CD4-positive, alpha-beta memory T cell (primary cell): ENCODE data around the gene MRTFA. TPM values are rescaled to one million over a fixed set of nuclear protein-coding genes. Genes with fewer than 3 reads are reported as not detected.

Source experiments
- CTCF ChIA-PET: fragments of 350-600 bp; sonication (Branson Sonifier 250); formaldehyde crosslinking; loops from one replicate; lab custom pipeline; 2021; ENCODE audit warnings: inconsistent platforms; ENCODE audit not compliant: partially characterized antibody; lab: Charles Lee
- POLR2A ChIA-PET: fragments of 350-600 bp; sonication (Branson Sonifier 250); formaldehyde crosslinking; loops from one replicate; lab custom pipeline; 2021; ENCODE audit not compliant: partially characterized antibody; lab: Charles Lee
- DNase-seq, 5 donors: peaks; one replicate each; pipeline versions ENCODE4 v3.0.0 to v3.0.0-alpha.2; 2020 to 2022; ENCODE audit warnings: mixed read lengths in 1 of 5
- H3K27ac ChIP-seq: one replicate; pipeline ENCODE4 v1.7.0; 2013; ENCODE audit warnings: low read depth, low read length
- H3K27me3 ChIP-seq: 2 replicates; pipeline ENCODE4 v1.7.0; 2013; ENCODE audit warnings: mild to moderate bottlenecking, low read length, moderate library complexity; ENCODE audit not compliant: insufficient read depth
- H3K36me3 ChIP-seq: 2 replicates; pipeline ENCODE4 v1.7.0; 2013; ENCODE audit warnings: mild to moderate bottlenecking, low read length, moderate library complexity; ENCODE audit not compliant: insufficient read depth
- H3K4me1 ChIP-seq: 2 replicates; pipeline ENCODE4 v1.7.0; 2013; ENCODE audit warnings: mild to moderate bottlenecking, low read length, moderate library complexity; ENCODE audit not compliant: insufficient read depth
- H3K4me3 ChIP-seq, 2 donors: one replicate each; pipeline ENCODE4 v1.7.0; 2013; ENCODE audit warnings: low read length in 2 of 2, mild to moderate bottlenecking in 1 of 2
- H3K9me3 ChIP-seq, 2 donors: one replicate each; pipeline ENCODE4 v1.7.0; 2013; ENCODE audit warnings: low read length in 2 of 2, control low read depth in 1 of 2; ENCODE audit not compliant: control insufficient read depth in 1 of 2
- H3K27ac Mint-ChIP-seq, 7 donors: one replicate each; pipeline ENCODE4 v1.8.0; 2020 to 2021; ENCODE audit warnings: mixed read lengths in 7 of 7, mild to moderate bottlenecking in 6 of 7, inconsistent platforms in 3 of 7, moderate library complexity in 3 of 7
- H3K27me3 Mint-ChIP-seq, 2 donors: one replicate each; pipeline ENCODE4 v1.8.0; 2020 to 2021; ENCODE audit warnings: mixed read lengths in 2 of 2
- H3K36me3 Mint-ChIP-seq, 2 donors: one replicate each; pipeline ENCODE4 v1.8.0; 2020 to 2021; ENCODE audit warnings: mixed read lengths in 2 of 2, inconsistent platforms in 1 of 2, mild to moderate bottlenecking in 1 of 2
- H3K4me1 Mint-ChIP-seq, 4 donors: one replicate each; pipeline ENCODE4 v1.8.0; 2020 to 2021; ENCODE audit warnings: mixed read lengths in 4 of 4, mild to moderate bottlenecking in 1 of 4
- H3K4me3 Mint-ChIP-seq, 8 donors: one replicate each; pipeline ENCODE4 v1.8.0; 2020 to 2021; ENCODE audit warnings: mixed read lengths in 8 of 8, mild to moderate bottlenecking in 7 of 8, moderate library complexity in 6 of 8, inconsistent platforms in 3 of 8
- H3K9me3 Mint-ChIP-seq, 8 donors: one replicate each; pipeline ENCODE4 v1.8.0; 2020 to 2021; ENCODE audit warnings: mixed read lengths in 8 of 8, mild to moderate bottlenecking in 5 of 8, inconsistent platforms in 3 of 8, moderate library complexity in 1 of 8
- intact Hi-C: fragments of 100-400 bp; cut with micrococcal nuclease; formaldehyde crosslinking; loops from one replicate; pipeline ENCODE4 v1.15.1; 2023
- polyA plus RNA-seq, 2 donors: library from polyadenylated mRNA; unstranded; fragments of 300-500 nt; fragmentation: Illumina TruSeq; gene quantifications; one replicate each; pipeline ENCODE4 v1.2.3, GENCODE V29; 2021
- total RNA-seq, 2 experiments: library from RNA; stranded (reverse); gene quantifications; one replicate each; pipeline ENCODE4 v1.2.3, GENCODE V29; 2021

MRTFA gene
- total and polyA plus RNA-seq, 4 experiments from 2014 or later, result 5.3 to 91.6 (median 50.9) TPM

DNA sequence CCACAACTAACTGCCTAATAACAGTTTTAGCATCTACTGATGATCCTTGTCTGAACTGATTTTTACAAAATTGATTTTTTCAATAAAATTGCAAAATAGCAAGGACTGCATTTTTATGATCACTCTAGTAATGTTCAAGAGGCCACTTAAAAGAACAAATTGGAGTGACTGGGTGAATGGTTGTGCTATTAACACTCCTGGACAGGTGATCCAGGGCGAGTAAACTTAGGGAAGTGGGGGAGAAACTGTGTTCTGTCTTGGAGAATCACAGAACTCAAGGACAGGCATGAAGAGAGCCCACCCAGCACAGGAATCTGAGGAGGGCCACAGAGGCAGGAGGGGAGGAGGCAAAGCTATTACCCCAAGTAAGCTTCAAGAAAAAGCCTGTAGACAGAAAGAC, 190.3 kb downstream of the MRTFA start:
- no peaks in the 10 kb centered on the region for H3K9me3 ChIP-seq
- peak overlapping the region; percentile 5 to 72 (median 28) for H3K27ac Mint-ChIP-seq
- DNase-seq, result no peak
- H3K27me3 ChIP-seq, result no peaks in the 10 kb centered on the region
- peaks cover 0 to 2% (median 0%) of the 10 kb centered on the region in 8 donors for H3K9me3 Mint-ChIP-seq
- no peaks in the 10 kb centered on the region for H3K27me3 Mint-ChIP-seq
- POLR2A ChIA-PET, result interaction anchor here (0.5 kb wide), 1 partner anchor 15 kb away, joined by 4 read pairs; no protein-coding TSS in a partner anchor
- H3K36me3 ChIP-seq, result no peaks in the 10 kb centered on the region
- peaks cover 43 to 87% (median 65%) of the 10 kb centered on the region in 4 donors for H3K4me1 Mint-ChIP-seq
- intact Hi-C loops, result no loop called here
- H3K4me3 ChIP-seq, result no peak overlapping the region
- peaks cover 16 to 45% of the 10 kb centered on the region in 2 donors for H3K36me3 Mint-ChIP-seq
- H3K27ac ChIP-seq, result no peak overlapping the region
- peaks cover 55% of the 10 kb centered on the region for H3K4me1 ChIP-seq
- CTCF ChIA-PET, result interaction anchor here (1.0 to 2.8 kb wide), 5 partner anchors 9 to 200 kb away, joined by 3 to 12 read pairs (median 5); no protein-coding TSS in a partner anchor
- H3K4me3 Mint-ChIP-seq, result no peak overlapping the region

DNA sequence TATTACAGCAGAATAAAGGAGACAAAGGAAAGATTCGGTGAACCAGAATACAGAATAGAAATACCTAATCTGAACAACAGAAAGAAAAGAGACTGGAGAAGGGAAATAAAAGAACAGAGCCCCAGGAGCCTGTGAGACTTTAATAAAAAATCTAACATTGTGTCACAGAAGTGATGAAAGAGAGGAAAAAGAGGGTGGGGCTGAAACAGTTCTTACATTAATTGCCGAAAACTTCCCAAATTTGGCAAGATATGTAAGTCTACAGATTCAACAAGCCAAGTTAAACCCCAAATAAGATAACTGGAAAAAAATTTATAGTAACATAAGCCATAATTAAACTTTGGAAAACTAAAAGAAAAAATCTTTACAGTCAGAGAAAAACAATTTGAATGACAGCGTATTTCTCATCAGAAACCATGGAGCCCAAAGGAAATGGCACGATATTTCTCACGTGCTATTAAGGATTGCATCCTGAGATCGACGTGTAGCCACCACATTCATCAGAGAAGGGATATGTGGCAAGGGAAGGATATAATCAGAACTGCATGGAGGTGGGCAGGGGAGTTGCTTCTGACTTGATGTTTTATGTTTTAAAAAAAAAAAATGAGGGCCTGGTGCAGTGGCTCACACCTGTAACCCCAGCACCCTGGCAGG, 192.2 kb downstream of the MRTFA start:
- Mint-ChIP-seq H3K36me3 (peaks cover 22 to 50% of the 10 kb centered on the region in 2 donors), H3K27me3 (no peaks in the 10 kb centered on the region), H3K27ac (peak overlapping the region; percentile 5 to 70 (median 33)), H3K9me3 (peaks cover 0 to 2% (median 0%) of the 10 kb centered on the region in 8 donors), H3K4me3 (peak overlapping the region in 1 of 8 donors; percentile 46), H3K4me1 (peaks cover 42 to 89% (median 64%) of the 10 kb centered on the region in 4 donors)
- no peak overlapping the region for H3K4me3 ChIP-seq
- intact Hi-C loops, result no loop called here
- ChIA-PET CTCF (interaction anchor here (1.0 to 2.8 kb wide), 4 partner anchors 7 to 202 kb away, joined by 3 to 12 read pairs (median 8); no protein-coding TSS in a partner anchor), POLR2A (no interaction called here)
- no peaks in the 10 kb centered on the region for H3K27me3 ChIP-seq
- H3K9me3 ChIP-seq, result no peaks in the 10 kb centered on the region
- DNase-seq, result no peak
- H3K4me1 ChIP-seq, result peaks cover 44% of the 10 kb centered on the region
- H3K27ac ChIP-seq, result no peak overlapping the region
- no peaks in the 10 kb centered on the region for H3K36me3 ChIP-seq

DNA sequence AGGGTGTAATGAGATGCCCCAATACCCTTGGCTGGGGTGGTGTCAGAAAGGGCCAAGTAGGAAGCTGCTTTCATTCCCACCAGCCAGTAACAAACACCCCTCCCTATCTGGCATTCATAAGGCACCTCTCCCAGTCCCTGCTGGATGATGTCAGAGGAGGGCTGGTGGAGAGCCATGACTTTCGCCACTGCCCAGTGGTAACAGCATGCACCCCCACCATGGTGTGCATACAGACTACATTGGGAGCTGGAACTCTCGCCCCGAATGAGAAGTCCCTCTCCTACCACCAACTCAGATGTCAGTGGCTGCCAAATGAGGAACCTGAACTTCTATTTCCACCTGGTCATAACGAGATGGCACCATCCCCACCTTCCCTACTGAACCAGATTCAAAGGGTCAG, 192.8 kb downstream of the MRTFA start:
- Mint-ChIP-seq H3K27me3 (no peaks in the 10 kb centered on the region), H3K27ac (peak overlapping the region in 6 of 7 donors; percentile 17 to 87 (median 68)), H3K4me1 (peaks cover 42 to 83% (median 65%) of the 10 kb centered on the region in 4 donors), H3K36me3 (peaks cover 22 to 50% of the 10 kb centered on the region in 2 donors), H3K4me3 (no peak overlapping the region), H3K9me3 (peaks cover 0 to 2% (median 0%) of the 10 kb centered on the region in 8 donors)
- DNase-seq, result no peak
- no peaks in the 10 kb centered on the region for H3K27me3 ChIP-seq
- peaks cover 40% of the 10 kb centered on the region for H3K4me1 ChIP-seq
- intact Hi-C loops, result no loop called here
- no peak overlapping the region for H3K27ac ChIP-seq
- H3K4me3 ChIP-seq, result no peak overlapping the region
- ChIA-PET CTCF (interaction anchor here (1.0 to 11.7 kb wide), 4 partner anchors 9 to 202 kb away, joined by 3 to 338 read pairs (median 6); no protein-coding TSS in a partner anchor), POLR2A (interaction anchor here (1.2 kb wide), 1 partner anchor 20 kb away, joined by 3 read pairs; no protein-coding TSS in a partner anchor)
- H3K36me3 ChIP-seq, result no peaks in the 10 kb centered on the region
- H3K9me3 ChIP-seq, result no peaks in the 10 kb centered on the region

DNA sequence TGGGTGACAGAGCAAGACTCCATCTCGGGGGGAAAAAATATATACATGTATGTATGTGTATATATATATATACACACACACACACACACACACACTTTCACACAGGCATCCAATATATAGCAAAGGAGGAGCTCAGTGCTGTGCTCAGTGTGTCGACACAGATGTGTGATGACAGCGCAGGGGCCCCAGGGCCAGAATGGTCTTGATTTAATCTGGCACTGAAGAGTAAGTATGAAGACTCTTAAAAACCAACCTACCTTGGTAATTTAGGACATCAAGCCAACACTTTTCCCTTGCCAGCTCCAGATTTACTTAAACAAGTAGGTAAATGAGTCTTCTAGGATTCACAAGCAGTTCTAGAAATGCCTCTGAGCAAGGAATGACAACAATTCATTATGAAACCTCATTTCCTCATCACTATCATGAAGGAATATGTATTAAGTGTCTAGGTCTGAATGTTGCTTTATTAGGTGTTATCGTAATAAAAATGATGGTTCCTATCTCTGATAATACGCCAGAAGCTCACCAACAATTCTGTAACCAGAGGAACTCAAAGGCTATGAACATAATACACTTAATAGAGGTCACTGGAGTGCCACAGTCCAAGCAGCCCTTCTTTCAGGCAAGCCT, 194.6 kb downstream of the MRTFA start:
- Histone ChIP-seq H3K36me3 (no peaks in the 10 kb centered on the region), H3K4me1 (peaks cover 37% of the 10 kb centered on the region), H3K27ac (no peak overlapping the region), H3K9me3 (no peaks in the 10 kb centered on the region), H3K4me3 (no peak overlapping the region), H3K27me3 (no peaks in the 10 kb centered on the region)
- H3K4me1 Mint-ChIP-seq, result peaks cover 51 to 83% (median 67%) of the 10 kb centered on the region in 4 donors
- no peak for DNase-seq
- intact Hi-C loops, result no loop called here
- H3K36me3 Mint-ChIP-seq, result peaks cover 22 to 47% of the 10 kb centered on the region in 2 donors
- H3K4me3 Mint-ChIP-seq, result no peak overlapping the region
- CTCF ChIA-PET, result interaction anchor here (0.6 to 11.7 kb wide), 5 partner anchors 12 to 289 kb away, joined by 3 to 338 read pairs (median 6); no protein-coding TSS in a partner anchor
- H3K27ac Mint-ChIP-seq, result peak overlapping the region in 6 of 7 donors; percentile 2 to 80 (median 29)
- peaks cover 0 to 2% (median 0%) of the 10 kb centered on the region in 8 donors for H3K9me3 Mint-ChIP-seq
- POLR2A ChIA-PET, result interaction anchor here (0.8 kb wide), 1 partner anchor 13 kb away, joined by 3 read pairs; no protein-coding TSS in a partner anchor
- H3K27me3 Mint-ChIP-seq, result no peaks in the 10 kb centered on the region

DNA sequence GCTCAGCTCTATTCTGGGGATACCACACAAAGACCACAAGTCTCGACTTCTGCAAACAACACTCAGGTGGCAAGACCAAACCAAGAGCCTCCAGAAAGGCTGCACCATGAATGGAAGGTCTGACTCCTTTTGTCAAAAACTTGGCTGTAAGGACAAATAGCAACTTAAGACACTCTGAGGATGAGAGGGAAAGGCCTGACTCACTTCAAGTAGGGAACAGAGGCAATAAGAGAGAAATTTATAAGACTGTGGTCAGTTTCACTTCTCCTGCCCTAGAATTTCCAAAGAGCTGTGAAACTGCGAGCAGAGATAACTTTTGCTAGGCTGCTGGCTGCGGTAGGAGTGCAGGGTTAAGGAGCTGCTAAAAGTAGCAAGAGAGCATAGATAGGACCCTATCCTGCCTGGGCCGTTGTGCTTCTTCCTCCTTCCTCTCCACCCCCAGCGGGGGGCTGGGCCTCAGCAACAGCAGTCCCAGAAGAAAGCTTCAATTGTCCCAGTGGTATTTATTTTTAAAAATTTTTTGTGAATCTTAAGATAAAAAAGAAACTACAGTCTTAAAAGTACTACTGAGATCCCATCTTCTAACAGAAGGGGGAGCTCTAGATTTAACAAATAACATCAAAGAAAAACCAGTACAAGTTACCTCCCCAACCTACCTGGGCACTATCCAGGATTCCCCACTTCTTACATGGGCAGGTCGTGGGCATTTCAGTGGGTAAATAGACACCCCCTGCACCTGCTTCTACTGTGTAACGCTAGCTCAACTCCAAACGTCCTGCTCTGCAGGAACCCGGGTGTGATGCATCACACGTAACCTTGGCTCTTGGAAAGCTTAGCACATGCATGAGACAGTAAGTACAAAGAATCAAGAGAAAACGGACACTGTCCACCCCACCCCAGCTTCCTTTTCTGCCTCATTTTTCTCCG, 199.8 kb downstream of the MRTFA start:
- Histone ChIP-seq H3K4me1 (peaks cover 23% of the 10 kb centered on the region), H3K27ac (no peak overlapping the region), H3K4me3 (no peak overlapping the region), H3K27me3 (no peaks in the 10 kb centered on the region), H3K9me3 (no peaks in the 10 kb centered on the region), H3K36me3 (peaks cover 26% of the 10 kb centered on the region)
- DNase-seq, result peak in 4 of 5 donors; percentile 60 to 66 (median 62)
- H3K36me3 Mint-ChIP-seq, result peaks cover 23 to 46% of the 10 kb centered on the region in 2 donors
- peak overlapping the region in 2 of 8 donors; percentile 17 to 37 for H3K4me3 Mint-ChIP-seq
- no peaks in the 10 kb centered on the region for H3K27me3 Mint-ChIP-seq
- POLR2A ChIA-PET, result interaction anchor here (0.5 to 3.5 kb wide), 15 partner anchors 13 to 435 kb away, joined by 3 to 22 read pairs (median 4); no protein-coding TSS in a partner anchor
- peak overlapping the region; percentile 43 to 71 (median 53) for H3K27ac Mint-ChIP-seq
- H3K9me3 Mint-ChIP-seq, result no peaks in the 10 kb centered on the region
- peaks cover 34 to 46% (median 41%) of the 10 kb centered on the region in 4 donors for H3K4me1 Mint-ChIP-seq
- intact Hi-C loops, result loop anchor here (1.0 to 5.0 kb wide), 6 partner anchors 26 to 463 kb away; no protein-coding TSS in a partner anchor
- CTCF ChIA-PET, result interaction anchor here (0.5 to 11.7 kb wide), 51 partner anchors 9 to 463 kb away, joined by 3 to 338 read pairs (median 4); partner anchors contain the start of gene MRTFA

DNA sequence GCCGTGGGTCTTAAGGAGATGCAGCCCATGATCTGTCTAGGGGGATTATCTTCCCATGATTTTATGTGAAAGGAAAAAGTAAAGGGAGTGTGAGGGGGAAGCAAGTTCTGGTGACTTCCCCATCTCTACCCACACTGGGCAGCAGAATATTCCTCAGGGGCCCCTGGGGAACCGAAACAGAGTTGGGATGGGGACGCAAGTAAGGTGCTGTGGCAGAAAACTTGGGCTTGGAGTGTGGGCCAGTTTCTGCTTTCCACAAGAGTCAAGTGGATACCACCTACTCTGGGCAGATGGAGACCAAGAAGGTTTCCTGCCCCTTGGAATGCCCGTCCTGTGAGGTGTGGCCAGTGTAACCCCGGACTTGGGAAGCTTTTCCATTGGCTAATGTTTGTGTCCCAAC, 201.8 kb downstream of the MRTFA start:
- peaks cover 26 to 34% (median 32%) of the 10 kb centered on the region in 4 donors for H3K4me1 Mint-ChIP-seq
- POLR2A ChIA-PET, result interaction anchor here (0.7 to 3.5 kb wide), 2 partner anchors 39 to 53 kb away, joined by 3 to 22 read pairs; no protein-coding TSS in a partner anchor

More for the DNA sequence above, 201.8 kb downstream of the MRTFA start:
- CTCF ChIA-PET, result interaction anchor here (1.1 to 11.7 kb wide), 10 partner anchors 9 to 212 kb away, joined by 3 to 338 read pairs (median 9); no protein-coding TSS in a partner anchor
- no peak overlapping the region for H3K4me3 Mint-ChIP-seq
- no peaks in the 10 kb centered on the region for H3K9me3 ChIP-seq
- no peaks in the 10 kb centered on the region for H3K9me3 Mint-ChIP-seq
- no peak overlapping the region for H3K4me3 ChIP-seq
- no peak overlapping the region for H3K27ac ChIP-seq
- H3K36me3 ChIP-seq, result peaks cover 35% of the 10 kb centered on the region
- peak overlapping the region in 1 of 7 donors; percentile 27 for H3K27ac Mint-ChIP-seq
- peaks cover 14% of the 10 kb centered on the region for H3K4me1 ChIP-seq
- intact Hi-C loops, result loop anchor here (5.0 kb wide), 1 partner anchor 93 kb away; no protein-coding TSS in a partner anchor
- no peaks in the 10 kb centered on the region for H3K27me3 Mint-ChIP-seq
- no peak for DNase-seq
- H3K36me3 Mint-ChIP-seq, result peaks cover 30 to 49% of the 10 kb centered on the region in 2 donors
- H3K27me3 ChIP-seq, result no peaks in the 10 kb centered on the region
